HG03432 (cell line): ENCODE results near the gene GNG14.
A peak's percentile ranks its signal among the peaks of the same experiment; 100 is the strongest.
"Not testable (repeated sequence)": the region's sequence is repeated elsewhere in the genome, so short reads cannot be mapped to it uniquely, and the experiment has no call there.

ENCODE experiments used
- ATAC-seq: cut with Tn5 transposase; IDR thresholded peaks from one replicate; pipeline ENCODE4 v1.9.1; 2021; ENCODE audit warnings: mild to moderate bottlenecking, moderate library complexity; ENCODE audit not compliant: unreplicated experiment

Gene GNG14

DNA sequence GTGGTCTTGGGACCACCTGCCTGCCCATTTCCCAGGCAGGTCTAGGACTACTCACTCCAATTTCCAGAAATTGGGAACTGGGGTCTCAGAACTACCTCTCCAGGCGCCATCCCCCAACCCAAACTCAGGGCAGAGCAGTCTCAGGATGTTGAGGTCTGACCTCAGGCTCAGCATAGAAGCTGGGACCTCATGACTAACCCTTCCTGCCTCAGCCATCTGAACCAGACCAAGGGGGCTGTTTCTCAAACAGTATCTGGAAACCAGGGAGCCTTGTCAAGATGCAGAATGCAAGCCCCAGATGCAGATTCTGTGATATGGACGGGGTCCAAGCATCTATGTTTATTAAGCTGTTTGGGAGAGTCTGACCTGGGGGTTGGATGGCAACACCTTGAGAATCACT is 7.3 kb downstream of the GNG14 start:
- ATAC-seq = no peak

DNA sequence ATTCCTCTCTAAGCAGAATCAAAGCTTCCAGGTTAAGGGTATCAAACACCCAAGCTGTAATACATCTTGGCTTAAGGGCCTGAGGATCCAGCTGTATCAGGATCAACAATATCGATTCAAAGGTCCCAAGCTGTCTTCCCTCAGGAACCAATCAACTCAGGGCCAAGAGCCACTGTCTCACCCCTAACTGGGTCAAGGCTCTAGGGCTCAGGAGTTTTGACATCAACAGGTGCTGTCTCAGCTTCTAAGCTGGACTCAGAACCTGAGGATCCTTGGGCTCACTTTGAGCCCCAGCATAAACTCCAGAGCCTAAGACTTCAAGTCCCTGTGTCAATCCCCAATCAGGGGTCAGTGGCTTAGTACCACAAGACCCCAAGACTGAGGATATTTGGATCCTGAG is 7.7 kb downstream of the GNG14 start:
- ATAC-seq = no peak

DNA sequence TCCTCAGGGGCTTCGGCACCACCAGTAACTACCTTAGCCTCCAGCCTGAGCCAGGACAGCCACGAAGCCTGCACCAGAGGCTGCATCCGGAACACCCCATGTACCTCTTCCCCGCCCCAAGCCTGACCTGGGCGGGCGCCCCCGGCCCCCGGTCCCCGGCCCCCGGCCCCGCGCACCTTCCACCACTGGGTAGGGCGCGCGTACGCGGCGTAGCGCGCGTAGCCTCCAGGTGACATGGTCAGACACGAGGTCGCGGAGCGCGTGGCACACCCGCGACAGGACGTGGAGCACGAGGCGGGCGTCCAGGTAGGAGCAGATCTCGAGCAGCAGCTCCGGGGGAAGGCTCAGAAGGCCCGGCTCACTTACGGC is 8.2 kb downstream of the GNG14 start:
- ATAC-seq = peak; percentile 17

DNA sequence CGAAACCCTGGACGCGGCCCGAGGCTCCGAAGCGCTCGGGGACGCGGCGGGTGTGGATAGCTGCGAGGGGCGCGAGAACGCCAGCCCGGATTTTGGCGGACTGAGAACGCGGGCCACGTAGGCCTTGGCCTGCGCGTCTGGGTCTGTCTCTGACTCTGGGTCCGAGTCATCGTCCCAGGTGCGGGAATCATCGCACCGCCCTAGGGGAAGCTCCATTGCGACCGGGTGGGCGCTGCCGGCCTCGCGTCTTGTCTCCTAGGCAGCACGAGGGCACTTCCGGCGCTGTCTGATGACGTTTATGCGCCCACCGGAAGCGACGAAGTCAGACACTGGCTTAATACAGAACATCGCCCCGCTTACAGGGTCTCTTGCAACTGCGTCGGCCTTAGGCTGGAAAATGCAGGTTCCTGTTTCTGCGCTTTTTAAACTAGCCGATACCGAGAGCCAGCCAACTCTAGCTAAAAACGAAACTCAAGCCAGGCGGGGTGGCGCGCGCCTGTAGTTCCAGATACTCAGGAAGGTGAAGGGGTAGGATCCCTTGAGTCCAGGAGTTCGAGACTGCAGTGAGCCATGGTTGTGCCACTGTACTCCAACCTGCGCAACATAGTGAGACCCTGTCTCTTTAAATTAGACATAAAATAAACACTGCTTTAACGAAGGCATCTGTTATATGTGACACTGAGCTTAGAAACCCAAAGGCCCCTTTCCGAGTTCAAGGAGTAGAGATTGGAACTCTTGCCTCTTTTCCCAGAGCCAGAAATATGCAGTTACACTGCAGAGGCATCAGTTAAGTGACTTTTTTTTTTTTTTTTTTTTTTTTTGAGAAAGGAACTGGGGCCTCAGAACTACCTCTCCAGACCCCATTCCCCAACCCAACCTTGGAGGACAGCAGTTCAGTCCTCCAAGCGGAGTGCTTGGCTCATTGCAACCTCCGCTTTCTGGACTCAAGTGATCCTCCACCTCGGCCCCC is 8.9 kb downstream of the GNG14 start, which contains the start of gene FBXW9:
FBXW9 (minus strand) TSS at position 266 of the 970 bp plus-strand sequence; CDS start at position 216, 50 bp downstream.
- peak; percentile 74 for ATAC-seq

DNA sequence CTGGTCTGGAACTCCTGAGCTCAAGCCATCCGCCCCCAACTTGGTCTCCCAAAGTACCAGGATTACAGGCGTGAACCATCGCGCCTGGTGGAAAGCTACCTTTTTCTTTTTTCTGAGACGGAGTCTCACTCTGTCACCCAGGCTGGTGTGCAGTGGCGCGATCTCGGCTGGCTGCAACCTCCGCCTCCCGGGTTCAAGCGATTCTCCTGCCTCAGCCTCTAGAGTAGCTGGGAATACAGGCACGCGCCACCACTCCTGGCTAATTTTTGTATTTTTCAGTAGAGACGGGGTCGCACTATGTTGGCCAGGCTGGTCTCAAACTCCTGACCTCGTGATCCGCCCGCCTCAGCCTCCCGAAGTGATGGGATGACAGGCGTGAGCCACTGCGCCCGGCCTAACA is 9.6 kb downstream of the GNG14 start:
- not testable (repeated sequence) for ATAC-seq

DNA sequence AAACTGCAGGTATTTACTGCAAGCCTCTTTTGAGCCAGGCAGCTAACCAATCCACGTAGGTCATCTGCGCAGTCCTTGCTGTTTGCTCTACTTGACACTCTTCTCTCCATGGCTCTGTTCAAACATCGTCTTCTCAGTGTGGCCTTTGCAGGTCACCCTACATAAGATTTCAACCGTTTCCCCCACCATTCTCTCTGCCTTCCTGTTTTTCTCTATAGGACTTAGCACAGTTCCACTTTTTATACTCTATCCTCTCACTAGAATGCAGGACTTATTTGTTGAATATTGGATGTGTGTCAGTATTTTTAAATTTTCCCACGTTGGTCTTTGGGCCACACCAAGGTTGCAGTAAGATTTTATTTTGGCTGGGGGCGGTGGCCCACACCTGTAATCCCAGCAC is 10.3 kb downstream of the GNG14 start:
- ATAC-seq = no peak

DNA sequence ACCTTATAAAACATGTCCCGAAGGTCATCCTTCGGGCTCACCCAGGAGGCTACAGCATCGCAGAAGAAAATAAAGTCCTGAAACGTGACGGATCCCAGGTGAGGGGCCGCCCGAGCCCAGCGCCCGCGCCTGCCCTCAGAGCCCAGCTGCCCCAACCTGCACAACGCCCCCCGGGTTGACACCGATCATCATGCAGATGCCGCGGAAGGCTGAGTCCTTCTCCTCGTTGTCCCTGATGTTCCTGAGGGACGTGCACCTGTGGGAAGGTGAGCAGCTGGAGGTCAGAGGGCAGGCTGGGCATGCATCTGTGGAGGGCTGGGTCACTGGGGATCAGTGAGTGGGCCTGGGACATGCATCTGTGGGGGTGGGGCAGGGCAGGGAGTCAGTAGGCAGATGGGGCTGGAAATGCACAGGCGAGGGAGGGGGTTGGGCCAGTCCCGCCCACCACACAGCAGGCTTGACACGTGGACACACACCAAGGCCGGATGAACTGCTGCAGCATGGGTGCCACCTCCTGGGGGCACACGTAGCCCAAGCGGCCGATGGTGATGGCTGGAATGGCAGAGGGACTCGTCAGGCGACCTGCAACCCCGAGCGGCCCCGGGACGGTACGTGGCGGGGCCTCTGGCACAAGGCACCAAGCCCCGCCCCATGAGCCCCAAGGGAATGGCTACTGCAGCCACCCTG is 13.9 kb downstream of the GNG14 start:
- no peak for ATAC-seq

DNA sequence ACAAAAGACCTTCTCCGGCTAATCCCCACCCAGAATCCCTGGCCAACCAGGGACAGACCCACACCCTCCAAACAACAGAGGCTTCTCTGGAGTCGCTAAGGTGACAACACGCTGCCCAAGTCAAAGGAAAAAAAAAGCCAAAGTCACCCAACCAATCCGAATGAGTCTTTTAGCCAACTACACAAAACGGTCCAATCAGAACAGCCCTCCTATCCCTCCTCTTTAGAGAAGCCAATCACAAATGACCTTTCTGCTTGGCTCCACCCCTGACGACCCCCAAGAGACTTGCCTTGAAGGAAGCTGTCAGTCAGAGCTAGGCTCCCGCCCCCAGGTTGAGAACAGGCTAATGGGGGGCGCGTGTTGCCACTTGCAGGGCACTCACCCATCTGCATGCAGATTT is 15.2 kb downstream of the GNG14 start:
- ATAC-seq = no peak

DNA sequence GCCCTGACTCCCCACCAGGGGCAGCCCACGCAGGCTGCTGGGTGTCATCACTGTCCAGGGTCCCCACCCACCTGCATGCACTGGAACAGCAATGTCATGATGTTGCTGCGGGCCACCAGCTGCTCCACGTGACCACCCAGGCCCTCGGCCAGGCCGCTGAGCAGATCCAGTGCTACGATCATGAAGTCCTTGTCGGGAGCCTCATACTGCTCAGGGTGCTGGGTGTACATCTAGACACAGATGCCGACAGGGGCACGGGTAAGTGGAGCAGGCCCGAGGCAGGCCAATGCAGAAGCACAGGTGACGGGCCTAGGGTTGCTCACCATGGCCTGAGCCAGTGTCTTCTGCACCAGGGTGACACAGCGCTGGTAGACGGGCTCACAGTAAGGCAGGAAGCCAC is 17.4 kb downstream of the GNG14 start:
- no peak for ATAC-seq

DNA sequence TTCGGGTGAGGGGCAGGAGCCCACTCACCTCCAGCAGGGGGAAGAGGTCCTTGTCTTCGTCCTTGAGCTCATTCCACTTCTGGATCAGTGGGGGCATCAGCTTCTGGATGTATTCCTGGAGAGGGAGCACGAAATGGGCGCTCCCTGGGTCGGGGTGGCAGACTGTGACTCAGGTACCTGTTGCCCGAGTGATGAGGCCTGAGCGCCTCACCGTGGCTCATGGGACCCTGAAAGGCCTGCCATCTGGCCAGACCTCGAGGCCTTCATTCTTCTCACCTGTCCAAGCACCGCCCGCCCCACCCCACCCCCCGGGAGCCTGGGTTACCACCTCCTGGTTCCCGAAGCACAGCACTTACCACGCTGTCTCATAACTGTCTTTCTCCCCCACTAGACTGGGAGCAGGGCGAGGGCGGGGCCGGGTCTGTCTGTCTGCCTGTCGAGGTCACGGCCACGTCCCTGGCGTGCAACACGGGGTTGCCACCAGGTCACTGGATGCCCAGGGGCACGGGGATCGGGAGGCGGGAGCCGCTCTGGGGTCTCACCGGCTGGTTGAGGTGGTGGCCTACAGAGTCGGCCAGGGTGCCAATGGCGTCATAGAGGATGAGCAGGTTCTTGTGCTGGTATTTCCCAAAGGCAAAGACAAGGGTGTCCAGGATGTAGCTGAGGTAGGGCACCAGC is 18.0 kb downstream of the GNG14 start:
- no peak for ATAC-seq

DNA sequence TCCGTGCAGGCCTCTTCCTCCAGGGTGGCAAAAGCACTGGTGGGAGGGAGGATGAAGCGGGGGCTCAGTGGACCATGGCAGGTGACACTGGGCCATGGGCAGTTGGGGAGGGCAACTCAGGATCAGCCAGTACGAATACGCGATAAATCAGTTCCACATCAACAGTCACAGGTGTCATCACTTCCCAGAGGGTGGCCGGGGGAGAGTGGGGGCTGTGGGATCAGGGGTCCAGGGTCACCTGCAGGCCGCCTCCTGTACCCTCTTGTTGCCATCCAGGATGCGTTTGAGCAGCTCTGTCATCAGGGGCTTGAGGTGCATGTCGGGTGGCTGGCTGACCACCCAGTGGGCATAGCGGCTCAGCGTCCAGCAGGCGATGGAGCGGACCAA is 18.5 kb downstream of the GNG14 start:
- no peak for ATAC-seq

DNA sequence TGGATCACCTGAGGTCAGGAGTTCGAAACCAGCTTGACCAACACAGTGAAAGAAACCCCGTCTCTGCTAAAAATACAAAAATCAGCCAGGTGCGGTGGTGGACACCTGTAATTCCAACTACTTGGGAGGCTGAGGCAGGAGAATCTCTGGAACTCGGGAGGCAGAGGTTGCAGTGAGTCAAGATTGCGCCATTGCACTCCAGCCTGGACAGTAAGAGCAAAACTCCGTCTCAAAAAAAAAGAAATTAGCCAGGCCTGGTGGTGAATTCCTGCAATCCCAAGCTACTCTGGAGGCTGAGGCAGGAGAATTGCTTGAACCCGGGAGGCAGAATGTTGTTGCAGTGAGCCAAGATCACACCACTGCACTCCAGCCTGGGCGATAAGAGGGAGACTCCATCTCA is 20.8 kb downstream of the GNG14 start:
- ATAC-seq = no peak

DNA sequence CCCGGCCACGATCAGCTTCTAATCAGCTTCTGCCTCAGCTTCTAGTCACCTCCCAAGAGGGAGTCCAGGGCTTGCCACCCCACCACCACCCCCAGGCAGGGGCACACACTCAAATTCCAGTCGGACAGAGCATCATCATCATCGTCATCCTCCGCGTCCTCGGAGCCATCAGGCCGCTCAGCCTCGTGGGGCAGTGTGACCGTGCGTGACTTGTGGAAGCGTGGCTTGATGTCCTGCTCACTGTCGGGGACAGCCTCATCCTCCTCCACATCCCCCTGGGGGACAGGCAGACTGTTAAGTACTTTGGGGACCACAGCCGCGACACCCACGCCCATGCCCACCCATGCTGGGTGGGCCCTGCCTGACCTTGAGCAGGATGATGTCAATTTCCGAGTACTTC is 23.4 kb downstream of the GNG14 start:
- no peak for ATAC-seq

DNA sequence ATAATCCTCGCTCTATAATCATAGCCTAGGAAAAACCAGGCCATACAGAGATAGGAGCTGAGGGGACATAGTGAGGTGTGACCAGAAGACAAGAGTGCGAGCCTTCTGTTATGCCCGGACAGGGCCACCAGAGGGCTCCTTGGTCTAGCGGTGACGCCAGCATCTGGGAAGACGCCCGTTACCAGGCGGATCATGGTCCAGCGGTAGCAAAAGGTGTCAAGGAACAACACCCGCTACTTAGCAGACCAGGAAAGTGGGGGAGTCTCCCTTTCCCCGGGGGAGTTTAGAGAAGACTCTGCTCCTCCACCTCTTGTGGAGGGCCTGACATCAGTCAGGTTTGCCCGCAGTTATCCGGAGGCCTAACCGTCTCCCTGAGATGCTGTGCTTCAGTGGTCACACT is 24.3 kb downstream of the GNG14 start:
- not testable (repeated sequence) for ATAC-seq

DNA sequence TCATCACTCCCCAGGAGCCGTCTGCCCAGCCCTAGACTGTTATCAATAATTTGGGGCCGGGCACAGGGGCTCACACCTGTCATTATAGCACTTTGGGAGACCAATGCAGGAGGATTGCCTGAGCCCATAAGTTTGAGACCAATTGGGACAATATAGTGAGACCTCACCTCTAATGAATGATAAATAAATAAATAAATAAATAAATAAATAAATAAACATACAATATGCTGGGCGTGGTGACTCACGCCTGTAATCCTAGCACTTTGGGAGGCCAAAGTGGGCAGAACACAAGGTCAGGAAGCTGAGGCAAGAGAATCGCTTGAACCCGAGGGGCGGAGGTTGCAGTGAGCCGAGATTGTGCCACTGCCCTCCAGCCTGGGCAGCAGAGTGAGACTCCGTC is 25.5 kb downstream of the GNG14 start:
- not testable (repeated sequence) for ATAC-seq

DNA sequence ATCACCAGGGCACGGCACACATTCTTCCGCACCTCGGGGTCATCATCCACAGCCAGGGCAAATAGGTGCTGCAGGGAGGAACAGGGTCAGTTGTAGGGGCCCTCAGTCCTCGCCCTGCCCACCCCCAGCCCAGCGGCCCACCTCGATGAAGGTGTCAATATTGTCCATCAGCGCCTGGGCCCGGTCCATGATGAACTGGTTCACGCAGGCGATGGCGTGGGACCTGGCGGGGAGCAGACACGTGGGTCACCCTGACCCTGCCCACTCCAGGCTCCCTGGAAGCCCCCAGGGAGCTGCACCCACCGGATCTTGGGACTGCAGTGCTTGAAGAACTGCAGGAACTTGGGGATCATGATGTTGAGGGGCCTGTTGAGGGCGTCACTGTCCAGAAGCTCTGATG is 27.3 kb downstream of the GNG14 start:
- no peak for ATAC-seq

DNA sequence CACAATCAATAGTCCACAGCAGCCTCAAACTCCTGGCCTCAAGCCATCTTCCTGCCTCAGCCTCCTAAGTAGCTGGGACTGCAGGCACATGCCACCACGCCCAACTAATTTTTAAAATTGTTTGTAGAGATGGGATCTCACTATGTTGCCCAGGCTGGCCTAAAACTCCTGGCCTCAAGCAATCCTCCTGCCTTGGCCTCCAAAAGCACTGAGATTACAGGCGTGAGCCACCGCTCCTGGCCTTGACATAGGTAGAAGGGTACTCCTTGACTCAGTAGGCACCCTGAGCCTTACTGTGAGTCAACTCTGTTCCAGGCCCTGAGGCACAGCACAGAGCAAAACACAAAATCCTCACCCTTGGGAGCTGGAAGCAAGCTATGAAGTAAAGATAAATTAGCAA is 28.1 kb downstream of the GNG14 start:
- no peak for ATAC-seq

DNA sequence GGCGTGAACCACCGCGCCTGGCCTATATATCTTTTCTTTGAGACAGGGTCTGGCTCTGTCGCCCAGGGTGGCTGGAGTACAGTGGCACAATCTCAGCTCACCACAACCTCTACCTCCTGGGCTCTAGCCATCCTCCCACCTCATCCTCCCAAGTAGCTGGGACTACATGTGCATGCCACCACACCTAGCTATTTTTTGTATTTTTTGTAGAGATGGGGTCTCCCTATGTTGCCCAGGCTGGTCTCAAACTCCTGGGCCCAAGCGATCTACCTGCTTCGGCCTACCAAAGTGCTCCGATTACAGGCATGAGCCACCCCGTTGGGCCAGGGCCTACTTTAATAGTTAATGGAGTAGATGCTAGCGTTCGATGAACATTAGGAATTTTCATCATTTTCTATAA is 32.5 kb downstream of the GNG14 start:
- no peak for ATAC-seq

DNA sequence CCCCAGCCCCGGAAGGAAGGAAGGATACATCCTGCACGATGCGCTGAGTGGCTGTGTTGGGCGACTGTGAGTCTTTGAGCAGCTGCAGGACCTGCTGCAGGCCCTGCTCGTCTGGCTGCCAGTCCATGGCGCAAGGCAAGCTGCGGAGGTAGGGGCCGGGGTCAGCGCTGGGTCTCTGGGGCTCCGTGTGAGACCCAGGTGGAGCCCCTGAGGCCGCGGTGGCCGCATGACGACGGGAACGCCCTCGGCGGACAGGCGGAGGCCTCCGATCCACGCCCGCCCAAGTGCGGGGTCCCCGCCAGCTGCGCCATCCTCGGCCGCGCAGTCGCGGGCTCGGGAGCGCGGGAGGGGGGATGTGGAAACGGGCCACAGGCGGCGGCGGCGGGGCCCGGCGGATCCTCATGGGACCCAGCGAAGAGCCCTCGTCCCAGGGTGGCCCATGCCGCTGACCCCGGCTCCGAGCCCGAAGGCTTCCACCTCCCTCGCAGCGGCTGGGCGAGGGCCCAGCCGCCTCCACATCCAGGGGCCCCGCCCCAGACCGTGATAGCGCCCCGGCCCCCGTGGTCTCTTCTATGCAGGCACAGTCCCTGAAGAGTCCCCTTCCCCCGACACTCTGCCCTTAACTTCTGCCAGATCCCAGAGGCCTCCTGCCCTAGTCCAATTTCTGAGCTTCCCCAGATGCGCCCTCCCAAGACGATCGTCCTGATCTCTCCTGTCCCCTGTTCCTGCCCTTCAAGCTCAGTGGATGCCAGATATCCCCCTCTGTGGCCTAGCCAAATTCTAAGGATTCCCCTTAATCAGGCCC is 33.3 kb downstream of the GNG14 start:
- ATAC-seq = no peak

DNA sequence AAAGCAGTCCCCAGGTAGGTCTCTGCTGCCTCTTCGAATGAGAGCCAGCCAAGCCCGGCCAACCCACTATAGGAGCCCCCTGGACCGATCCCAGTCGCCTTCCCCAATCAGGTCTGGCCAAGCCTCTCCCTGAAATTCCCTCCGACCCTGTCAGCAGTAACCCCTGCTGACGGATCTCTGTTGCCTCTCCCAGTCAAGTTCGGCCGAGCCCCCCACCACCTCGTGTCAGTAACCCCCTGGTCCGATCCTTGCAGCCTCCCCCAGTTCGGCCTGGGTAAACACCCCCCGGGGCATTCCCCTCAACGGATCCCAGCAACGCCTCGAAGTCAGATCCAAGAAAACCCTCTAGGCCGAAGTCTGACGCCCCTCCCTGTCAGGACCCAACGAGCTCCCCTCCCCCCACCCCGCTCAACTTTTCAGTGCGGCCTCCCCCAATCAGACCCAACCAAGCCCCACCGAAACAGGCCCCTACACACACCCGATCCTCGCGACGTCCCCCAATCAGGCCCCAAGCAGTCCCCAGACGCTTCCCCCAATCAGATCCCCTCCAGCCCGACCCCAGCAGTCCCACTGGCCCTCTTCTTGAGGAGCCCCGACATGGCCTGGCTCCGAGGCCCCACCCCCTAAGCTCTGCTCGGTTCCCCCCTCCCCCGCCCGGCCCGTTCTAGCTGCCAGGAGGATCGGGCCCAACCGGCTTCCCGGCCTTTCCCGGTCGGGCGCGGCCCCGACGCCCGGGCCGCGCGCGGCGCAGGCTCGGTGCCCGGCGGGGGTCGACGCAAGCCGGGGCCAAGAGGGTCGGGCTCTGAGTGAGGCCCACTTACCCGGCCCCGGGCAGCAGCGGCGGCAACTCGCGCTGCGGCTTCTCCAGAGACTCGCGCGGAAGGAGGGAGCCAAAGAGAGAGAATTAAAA is 34.1 kb downstream of the GNG14 start:
- peak; percentile 28 for ATAC-seq
